ENCODE results near the gene KCNAB1.

- no peak for TF ChIP-seq CTCF (IDR thresholded peaks at IDR 0.05; ENCODE audit: insufficient read depth, low read length, poor library complexity, severe bottlenecking)
- TF ChIP-seq EZH2phosphoT487 (conservative IDR thresholded peaks at IDR 0.05; ENCODE audit: low read length) = no peak
Measured at GRCh38 chr3:156465194-156465593, 344.8 kb downstream of the KCNAB1 start.
